ENCODE data around the gene TBX1.
"Not testable (repeated sequence)": the region's sequence is repeated elsewhere in the genome, so short reads cannot be mapped to it uniquely, and the experiment has no call there.

Gene TBX1

DNA sequence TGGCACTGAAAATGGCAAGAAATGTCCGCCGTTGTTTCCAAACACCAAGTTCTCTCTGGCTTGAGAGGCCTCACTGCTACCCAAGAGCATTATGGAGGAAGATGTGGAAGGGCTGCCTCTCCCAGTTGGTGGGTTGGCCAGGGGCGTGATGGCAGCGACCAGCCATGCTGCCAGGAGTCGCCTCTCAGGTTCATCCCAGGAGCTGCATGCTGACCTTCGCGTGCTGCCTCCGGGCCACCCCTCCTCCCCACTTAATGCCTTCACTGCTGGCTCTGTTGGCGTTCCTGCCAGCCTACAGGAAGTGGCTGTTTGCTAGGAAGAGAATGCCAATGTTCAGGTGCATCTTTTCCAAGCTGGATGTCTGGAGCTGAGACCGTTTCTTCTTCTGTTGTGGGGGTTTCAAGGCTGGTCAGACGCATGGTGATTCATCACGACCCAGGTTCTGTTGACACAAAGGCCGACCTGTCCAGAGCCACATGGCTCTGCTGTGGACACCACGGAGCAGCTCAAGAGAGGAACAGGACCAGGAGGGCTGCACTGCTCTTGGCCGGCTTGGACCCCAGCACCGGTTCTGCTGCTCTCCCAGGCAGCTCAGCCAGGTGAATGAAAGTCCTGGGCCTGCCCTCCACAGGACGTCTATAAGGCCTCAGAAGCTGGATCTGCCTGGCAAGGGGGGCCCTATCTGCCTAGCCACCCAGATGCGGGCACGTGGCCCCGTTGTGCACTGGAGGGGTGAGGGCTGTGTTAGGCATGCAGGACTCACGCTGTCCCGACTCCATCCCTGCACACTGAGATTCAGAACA lies 25.1 kb downstream of the TBX1 start:
- no peak for DNase-seq

DNA sequence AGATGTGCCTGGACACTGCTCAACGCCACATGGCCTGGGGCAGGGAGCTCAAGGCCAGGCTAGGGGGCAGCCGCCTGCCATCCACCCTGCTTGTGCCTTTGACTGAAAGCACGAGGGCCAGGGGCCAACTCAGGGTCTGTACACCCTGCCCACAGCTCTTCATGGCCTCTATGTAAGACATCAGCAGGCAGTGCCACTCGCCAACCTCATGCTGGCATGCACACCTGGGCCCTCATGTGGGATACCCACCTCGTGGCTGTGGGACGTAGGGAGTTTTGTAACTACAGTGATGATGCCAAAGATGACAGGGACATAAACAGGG lies 25.6 kb downstream of the TBX1 start:
- DNase-seq, result no peak

DNA sequence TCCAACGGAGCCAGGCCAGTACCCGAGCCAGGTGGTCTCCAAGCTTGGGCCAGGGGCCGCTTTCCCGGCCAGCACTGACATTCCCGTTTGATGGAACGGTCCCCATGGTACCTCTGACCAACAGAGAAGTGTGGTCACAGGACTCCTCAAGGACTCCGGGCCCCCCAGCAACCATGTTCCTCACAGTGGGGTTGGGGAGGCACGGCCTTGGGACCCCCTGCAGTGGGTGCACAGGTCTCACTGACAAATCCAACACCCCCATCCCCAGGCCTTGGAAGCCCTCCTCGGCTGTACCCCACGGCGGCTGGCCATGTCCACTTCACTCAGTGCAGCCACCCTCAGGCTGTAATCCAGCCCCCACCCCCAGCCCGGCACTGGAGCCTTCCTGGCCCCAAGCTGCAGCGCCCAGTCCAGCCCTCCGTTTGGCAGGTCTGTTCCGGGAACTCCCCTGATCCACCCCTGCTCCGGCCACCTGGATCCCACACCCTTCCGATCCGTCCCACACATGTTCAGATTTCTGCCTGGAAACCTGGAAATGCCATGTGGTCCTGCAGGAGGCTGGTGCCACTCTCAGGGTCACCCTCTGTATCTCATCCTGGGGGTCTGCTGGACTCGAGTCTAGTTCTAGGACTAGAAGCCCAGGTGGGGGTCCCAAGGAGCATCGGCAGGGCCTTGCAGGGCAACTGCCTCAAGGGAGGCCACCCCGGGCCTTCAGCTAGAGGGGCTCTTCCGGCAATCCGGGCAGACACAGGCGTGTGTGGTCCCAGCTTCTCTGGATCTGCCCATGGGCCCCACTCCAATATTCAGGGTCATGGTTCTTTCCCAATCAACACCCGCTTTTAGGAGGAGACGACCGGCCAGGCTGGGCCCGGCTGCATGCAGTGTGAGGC lies 26.6 kb downstream of the TBX1 start:
- no peak for DNase-seq

DNA sequence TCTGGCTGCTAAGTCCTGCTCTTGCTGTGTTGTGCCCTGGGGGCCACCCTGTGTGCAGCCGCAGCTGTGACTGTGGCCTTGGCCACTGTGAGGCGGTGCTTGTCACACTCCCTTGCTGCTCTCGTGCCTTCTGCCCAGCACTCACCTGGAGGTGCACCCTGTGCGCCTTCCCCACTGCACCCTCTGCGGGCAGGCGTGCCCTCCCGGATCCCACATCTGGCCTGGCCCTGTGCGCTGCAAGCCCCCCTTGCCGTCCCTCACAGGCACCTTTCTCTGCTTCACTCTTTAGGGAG lies 27.2 kb downstream of the TBX1 start:
- DNase-seq, result no peak

DNA sequence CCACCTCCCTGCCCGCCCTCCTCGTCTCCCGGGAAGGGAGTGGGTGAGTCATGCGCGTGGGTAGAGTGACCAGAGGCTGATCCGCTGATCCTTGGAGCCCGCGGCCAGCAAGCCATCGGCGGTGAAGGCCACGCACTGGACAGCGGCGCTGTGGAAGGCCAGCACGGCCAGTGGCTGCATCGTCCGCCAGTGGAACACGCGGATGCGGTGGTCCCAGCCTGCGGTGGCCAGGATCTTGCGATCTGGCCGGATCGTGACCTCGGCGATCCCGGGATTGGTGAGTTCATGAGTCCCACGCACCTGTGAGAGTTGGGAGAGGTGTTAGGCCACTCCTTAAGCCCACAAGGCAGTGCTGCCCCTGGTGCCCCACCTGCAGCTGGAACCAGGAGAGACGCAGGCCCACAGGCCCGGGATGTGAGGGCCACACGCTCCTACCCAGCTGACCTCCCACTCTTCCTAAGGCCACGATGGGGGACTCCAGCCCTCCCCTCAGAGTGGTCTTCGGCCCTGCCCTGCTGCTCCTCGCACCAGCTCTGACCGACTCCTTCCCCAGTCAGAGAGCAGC lies 28.2 kb downstream of the TBX1 start:
- no peak for DNase-seq

DNA sequence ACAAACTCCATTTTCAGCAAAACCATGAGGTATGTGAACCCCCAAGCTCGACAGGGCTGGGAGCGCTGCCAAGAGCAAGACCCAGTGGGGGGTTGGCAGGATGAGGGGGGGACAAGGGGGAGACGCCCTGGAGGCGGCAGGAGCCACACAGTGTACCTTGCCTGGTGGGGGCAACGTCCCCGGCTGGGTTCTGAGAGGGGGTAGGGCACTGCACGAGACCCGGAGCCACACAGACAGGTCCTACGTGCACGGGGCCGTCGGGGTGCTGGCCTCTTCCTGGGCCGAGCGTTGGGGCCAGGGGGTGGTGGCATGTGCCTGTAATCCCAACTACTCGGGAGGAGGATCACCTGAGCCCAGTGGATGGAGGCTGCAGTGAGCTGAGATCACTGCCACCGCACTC lies 28.8 kb downstream of the TBX1 start:
- no peak for DNase-seq

DNA sequence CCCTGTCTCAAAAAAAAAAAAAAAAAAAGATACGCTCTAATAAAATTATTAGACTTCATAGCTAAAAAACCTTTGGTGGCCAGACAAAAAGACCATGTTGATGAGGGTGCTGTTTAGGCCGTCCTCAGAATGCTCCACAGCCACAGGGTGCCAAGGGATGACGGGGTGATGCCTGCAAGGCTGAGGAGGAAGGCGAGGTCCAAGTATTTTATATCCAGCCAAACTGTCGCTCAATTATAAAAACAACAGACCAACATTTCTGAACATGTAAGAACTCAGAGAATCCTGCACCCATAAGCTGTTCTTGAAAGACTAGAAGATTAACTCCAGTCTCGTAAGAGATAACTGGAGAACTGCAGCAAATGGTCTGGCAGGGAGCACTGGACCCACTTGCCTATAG lies 29.2 kb downstream of the TBX1 start:
- no peak for DNase-seq

DNA sequence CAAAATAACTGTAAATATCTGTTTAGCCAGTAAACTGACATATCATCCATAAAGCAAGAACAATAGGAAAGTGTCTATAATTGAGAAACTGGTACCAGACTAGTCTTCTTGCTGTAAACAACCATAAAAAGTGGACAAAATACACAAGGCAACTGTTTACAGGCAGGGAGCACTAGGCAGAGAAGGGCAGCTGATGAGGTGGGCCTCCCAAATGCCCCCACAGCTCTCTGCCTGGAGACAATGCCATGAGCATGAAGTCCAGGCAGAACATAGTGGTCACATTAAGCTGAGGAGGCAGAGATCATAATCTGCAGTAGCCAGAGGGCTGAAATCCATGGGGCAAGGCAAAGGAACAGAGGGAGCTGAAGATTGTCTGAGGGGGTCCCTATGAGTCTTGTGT lies 30.7 kb downstream of the TBX1 start:
- DNase-seq, result no peak

DNA sequence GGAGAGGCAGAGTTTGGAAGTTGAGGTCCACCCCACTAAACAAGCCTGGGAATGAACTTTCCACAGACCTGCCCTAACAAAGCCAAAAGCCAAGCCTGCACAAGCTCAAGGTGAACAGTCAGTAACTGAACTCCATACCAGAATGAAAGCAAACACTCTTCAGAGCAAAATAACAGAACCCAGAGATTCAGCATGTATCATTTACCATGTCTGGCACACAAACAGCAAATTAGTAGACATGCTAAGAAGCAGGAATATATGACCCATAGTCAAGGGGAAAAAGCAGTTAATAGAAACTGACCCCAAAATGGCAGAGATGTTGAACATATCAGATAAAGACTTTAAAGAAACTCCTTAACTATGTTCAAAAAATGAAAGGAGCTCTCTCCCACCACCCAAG lies 31.3 kb downstream of the TBX1 start:
- DNase-seq, result no peak

DNA sequence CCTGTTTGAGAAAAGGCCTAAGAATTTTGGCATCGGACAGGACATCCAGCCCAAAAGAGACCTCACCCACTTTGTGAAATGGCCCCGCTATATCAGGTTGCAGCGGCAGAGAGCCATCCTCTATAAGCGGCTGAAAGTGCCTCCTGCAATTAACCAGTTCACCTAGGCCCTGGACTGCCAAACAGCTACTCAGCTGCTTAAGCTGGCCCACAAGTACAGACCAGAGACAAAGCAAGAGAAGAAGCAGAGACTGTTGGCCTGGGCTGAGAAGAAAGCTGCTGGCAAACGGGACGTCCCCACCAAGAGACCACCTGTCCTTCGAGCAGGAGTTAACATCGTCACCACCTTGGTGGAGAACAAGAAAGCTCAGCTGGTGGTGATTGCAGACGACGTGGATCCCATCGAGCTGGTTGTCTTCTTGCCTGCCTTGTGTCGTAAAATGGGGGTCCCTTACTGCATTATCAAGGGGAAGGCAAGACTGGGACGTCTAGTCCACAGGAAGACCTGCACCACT lies 31.9 kb downstream of the TBX1 start:
- not testable (repeated sequence) for DNase-seq

DNA sequence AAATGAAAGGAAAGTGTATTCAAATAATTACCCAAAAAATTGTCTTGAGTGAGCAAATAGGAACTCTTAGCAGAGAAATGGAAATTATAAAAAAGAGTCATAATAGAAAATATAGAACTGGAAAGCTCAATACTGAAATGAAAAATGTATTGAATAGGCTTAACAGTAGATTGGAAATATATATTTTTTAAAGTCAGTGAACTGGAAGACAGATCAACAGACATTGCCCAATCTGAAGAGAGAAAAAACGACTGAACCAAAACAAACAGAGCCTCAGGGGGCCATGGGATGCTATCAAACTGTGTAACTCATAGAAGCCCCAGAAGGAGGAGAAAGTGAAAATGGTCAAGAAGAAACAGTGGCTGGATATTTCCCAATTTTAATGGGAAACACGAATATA lies 32.6 kb downstream of the TBX1 start:
- no peak for DNase-seq

DNA sequence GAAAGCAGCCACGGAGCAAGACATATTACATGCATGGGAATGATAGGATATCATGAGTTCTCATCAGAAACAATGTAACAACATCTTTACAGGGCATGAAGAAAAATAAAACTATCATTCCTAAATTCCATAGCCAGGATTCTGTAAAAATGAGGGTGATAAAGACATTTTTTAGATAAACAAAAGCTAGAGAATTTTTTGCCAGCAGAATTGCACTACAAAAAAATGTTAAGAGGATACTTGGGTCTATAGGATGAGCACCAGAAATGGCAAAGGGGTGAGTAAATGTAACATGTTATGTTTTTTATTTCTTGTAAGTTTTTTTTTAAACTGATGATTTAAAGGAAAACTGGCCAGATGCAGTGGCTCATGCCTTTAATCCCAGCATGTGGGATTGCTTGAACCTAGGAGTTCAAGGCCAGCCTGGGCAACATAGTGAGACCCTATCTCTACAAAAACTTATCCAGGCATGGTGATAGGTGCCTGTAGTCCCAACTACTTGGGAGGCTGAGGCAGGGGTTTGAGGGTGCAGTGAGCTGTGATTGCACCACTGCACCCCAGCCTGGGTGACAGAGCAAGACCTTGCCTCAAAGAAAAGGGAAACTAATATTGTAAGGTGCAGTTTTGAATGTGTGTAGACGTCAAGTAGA lies 33.2 kb downstream of the TBX1 start:
- DNase-seq, result no peak

DNA sequence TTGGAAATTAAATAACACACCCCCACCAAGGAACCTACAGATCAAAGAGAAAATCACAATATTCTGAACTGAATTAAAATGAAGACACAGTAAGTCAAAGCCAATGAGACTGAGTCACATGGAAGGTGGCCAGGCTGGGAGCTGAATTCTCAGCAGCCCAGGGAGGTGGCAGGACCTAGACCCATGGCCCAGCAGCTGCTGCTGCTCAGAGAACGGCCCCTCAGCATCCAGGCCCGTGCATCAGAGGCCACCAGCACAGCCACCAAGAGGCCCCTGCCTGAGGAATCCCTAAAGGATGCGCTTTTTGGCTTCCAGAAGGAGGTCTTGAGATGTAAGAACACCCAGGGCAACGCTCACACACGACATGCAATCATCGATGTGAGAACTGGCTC lies 35.0 kb downstream of the TBX1 start:
- DNase-seq, result no peak

DNA sequence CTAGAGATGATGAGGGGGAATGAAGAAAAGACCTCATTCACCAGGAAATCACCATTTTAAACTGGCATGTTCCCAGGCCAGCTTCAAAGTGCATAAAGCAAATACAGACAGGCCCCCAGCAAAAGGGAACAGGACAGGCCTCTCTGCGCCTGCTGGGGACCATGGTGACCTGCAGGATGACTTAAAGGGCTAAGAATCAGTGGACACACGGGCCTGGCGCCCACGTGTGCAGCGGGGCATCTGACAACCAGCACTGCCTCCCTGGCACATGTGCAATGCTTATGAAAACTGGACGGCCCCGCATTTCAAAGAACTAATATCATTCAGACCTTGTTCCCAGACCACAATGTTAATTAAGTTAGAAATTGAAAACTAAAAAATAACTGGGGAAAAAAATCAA lies 35.6 kb downstream of the TBX1 start:
- DNase-seq, result no peak

DNA sequence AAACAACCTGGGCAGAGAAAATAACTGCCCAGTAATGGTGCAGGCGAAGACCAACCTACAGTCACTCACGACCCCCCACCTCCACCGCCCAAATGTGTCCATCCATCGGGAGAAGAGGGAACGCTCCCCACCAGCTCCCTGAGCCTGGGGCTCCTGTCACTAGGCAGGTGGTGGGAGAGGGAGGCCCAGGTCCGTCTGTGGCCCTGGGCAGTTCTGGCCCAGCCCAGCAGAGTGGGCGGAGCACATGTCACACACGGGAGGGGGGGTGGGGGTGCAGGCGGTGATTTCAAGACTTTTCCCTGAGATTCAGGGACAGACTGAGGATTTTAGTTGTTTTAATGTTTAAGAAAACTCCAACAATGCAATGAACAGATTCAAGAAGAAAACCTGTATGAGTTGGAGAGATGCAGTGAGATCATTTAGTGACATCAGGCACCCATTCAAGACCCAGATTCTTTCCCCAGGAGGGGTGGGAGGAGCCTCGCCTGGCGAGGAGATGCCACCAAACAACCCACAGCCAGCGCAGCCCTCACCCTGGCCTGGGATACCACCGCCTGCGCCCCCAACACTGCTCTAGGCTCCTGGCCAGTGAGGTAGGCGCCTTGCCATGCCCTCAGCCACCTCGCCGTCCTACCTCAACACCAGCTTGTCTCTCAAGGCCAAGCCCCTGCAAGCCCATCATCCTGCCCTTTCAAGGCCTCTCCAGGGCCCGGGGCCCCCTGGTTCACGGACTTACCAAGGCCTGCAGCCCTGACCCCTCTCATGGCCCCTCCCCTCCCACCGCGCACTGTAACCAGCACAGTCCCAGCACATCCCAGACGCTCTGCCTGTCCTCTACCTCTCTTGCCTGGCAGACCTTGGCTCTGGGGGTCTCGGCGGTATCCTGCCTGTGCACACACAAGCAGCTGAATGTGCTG lies 36.8 kb downstream of the TBX1 start:
- no peak for DNase-seq

DNA sequence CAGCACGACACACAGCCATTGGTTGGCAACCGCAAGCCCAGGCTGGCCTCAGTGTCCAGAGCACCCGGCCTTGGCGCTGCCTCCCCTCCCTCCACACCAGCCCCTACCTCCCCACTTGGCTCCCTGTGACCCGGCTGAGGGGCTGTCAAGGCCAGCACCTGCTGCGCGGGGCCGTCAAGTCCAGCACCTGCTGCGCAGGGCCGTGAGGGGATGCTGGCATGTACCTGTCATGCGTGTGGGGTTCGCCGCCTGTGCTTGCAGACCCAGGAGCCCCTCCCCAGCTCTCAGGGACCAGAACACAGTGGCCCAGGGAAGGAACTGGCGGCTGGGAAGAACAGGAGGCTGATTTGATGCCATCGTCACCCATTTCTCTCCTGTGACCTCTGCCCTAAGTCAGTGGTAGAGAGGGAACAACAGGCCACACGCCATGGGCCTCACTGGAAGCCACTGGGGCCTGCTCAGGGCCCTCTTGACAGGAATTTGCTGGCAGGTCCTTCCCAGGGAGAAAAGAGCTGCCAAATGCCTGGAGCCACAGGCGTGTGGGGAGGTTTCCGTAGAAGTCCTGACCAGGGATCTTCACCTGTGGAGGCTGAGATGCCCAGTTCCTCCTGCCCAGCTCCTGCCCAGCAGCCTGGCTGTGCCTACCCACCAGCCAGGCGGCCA lies 37.6 kb downstream of the TBX1 start:
- no peak for DNase-seq

DNA sequence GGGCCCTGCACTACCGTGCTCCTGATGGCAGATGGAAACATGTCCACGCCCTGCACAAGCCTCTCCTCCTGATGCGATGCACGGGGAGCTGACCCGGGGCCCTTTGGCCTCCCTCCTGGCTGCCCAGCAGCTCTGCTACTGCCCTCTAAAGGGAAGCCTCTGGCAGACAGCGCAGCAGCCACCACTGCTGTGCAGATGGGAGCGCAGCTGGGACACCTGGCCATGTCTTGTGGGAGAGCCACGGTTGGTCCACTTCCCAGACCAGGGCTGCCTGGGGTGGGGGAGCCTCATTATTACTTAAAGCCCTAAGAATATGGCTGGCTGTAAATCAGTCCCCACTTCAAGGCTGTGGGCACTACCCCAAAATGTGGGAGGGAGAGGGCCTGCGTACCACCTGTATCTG lies 38.3 kb downstream of the TBX1 start:
- DNase-seq, result no peak

DNA sequence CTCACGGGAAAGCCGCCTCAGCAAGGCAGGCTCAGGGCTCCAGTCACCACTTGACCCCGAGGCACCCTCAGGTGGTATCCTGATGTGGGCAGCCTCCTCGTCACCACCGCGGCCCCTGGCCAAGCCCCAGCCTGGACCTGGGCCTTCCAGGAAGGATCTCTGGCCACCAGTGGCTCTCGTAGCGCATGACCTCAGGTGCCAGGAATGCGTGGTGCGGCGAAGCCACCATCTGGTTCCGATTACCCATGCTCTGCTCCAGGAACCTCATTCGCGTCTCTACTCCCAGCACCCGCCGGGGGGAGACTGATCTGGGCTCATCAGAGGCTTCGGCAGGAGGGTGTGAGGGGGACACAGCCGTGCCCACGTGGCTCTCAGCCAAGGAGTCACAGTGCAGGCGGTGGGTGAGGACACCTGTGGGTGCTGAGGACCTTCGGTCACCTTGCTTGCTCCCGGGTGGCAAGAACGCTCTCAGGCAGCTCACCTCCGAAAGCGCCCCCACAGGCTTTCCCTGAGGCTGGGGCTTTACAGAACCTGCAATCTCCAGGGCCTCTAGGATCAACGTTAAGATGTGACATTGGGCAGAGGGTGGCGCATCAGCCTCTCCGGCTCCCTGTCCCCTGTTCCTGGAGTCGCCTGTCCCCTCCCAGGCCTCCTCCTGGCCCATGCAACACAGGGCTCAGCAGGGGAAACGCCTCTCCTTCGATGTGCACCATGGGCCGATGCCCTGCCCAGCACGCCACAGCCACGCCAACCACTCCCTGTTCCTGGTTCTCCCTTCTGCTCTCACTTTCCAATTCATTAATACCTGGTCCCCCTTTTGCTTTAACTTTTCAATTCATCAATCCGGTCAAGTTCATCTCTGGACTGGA lies 39.0 kb downstream of the TBX1 start:
- DNase-seq, result no peak

DNA sequence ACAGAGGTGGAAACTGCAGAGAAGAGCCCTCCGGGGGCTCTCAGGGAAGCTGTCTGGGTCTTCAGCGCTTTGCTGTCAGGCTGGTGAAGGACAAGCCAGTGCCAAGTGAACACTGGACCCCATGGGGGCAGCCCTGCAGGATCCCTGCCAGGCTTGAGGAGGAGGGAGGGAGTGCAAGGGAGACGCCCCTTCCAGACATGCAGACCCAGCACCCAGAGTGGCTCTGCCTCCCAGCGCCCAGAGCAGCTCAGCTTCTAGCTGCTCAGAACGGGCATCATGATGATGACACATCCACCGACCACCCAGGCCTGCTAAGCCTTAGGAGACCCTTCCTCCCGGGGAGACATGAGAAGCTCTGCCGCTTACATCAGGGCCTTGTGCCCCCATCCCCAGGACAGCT lies 39.7 kb downstream of the TBX1 start:
- DNase-seq, result no peak

DNA sequence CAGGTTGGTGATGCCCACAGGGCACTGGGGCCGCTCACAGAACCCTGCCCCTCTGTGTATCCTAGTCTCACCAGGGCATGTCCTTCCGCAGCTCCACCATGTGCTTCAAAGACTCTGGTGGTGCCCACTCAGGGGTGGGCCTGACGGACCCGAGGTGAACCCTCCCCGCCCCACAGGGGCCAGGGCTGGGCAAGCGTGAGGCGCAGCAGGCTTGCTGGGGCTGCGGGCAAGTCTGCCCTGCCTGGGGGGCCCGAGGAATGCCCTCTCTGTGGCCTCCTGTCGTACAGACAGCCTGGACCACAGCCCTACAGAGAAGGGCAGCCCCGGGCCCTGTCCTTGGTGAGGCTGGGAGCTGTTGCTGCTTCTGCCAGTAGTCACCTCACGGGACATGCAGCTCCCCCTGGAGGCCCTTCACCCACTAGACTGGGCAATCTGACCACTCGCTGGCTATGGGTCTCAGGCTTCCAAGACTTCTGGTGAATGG lies 40.2 kb downstream of the TBX1 start:
- no peak for DNase-seq

Measured in stimulated activated naive CD4-positive, alpha-beta T cell (primary cell).